DMS153 treated with DMSO at 0.1 percent for 48 hours (cell line): Measurements from ENCODE around the gene HPS4.
"Not testable (repeated sequence)": the region's sequence is repeated elsewhere in the genome, so short reads cannot be mapped to it uniquely, and the experiment has no call there.

ENCODE experiments used
- DNase-seq: peaks from one replicate; lab custom pipeline; 2025; ENCODE audit not compliant: unreplicated experiment; lab: John Stamatoyannopoulos, UW

The HPS4 gene

GRCh38 chr22:26483439-26484359 lies at the start of gene HPS4, which contains the start of gene SRRD:
Gene HPS4, minus strand, starts transcription at chr22:26483783. Its CDS starts 2,021 bp downstream, at chr22:26481762.
Gene SRRD, plus strand, starts transcription at chr22:26483877. Its CDS starts 14 bp downstream, at chr22:26483891.
- peak; percentile 82 for DNase-seq

- peak; percentile 9 for DNase-seq
Observed at GRCh38 chr22:26529345-26529744, 45.8 kb upstream of the HPS4 start.

- DNase-seq, result not testable (repeated sequence)
Observed at GRCh38 chr22:26528518-26528917, 44.9 kb upstream of the HPS4 start.

DNA sequence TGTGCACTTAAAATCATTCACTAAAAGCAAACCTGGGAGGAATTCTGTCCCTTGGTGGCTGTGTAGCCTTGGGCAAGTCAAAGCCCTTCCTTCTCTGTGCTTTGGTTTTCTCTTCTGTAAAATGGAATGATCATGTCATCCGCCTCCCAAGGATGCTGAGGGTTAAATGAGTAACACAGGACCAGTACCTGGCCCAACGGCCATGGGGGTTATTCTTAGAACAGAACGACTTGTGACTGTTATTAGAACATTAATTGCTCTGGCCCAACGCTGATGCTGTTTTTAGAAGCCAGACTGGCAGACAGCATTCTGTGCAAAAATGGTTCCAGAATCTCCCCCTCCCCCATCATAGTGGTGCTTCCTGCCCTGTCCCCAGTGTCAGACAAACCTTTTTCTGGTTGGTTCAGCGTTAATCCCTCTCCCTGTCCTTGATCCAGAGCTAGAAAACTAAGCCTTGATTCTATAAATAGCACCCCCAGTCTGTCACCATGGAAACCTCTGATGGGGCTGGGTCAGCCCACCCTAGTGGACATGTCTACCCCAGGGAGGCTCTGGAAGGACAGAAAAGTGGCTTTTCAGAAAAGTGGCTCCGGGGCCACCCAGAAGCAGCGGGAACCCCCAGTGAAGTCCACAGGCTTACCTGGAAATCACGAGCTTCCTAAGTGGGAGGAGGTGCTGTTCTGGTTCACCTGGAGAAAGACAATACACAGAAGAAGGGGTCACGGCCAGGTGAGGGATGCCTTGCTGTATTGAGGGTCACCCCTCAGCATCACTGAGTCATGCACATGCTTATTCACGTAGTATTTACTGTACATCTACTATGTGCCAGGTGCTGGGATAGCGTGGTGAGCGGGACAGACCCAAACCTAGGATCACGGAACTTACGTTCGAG lies 44.2 kb upstream of the HPS4 start:
- DNase-seq, result no peak

DNA sequence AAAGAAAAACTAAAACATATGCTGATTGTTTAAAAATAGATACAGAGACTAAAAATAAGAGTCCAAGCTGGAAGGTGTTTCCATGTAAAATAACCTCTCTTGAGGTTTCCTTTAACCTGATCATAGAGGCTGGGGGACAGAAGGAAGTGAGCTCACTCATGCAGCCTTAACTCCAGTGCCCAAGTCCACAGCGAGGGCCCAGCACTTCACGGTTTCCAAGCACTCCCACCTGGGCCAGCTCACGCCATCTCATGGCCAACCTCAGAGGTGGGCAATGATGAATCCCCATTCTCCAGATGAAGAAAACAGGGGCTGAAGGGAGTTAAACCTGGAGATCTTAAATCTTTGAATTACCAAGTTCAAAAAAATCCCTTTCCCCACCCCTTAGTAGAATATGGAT lies 43.6 kb upstream of the HPS4 start:
- no peak for DNase-seq

DNA sequence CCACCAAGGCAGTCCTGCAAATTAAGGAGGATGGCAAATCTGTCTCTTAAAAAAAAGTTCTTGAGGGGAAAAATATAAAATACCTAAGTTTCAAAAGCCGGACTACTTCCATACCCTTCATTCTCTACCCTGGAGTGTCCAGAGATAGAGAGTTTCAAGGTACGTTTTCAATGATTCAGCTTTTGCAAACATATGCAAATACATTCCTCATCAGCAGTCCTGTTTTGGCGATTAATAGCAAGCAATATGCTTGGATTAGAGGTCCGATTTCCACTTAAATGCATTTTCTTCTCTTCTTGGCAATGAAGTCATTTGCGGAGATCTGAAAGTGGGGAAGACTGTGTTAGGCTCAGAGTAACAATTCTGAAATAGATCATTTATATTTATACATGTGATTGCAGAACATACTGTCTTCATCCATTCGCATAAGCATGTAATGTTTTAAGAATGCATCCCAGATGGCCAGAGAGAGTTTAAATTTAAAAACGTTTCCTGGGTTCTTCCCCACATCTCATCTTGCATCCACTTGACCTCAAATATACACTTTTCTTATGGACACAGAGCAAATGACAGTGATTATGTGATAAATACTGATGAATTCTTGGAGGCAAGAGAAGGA lies 42.5 kb upstream of the HPS4 start:
- DNase-seq, result no peak

- no peak for DNase-seq
Observed at GRCh38 chr22:26524870-26525269, 41.3 kb upstream of the HPS4 start.

- DNase-seq, result no peak
Observed at GRCh38 chr22:26522592-26522991, 39.0 kb upstream of the HPS4 start.

DNA sequence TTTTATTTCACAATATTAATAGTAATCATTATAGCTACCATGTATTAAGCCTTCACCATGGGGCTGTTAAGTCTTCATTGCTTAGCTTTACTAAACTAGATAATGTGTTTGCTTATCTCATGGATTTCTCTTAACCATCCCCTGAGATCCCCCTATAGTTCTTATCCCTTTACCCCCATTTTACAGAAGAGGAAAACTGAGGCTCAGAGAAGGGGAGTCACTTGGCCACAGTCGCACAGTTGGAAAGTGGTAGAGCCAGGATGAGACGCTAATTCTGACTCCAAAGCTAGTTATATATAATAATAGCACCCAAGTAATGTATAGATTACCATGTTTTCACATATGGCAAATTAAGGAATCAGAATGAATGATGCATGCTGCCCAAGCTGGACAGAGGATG lies 38.4 kb upstream of the HPS4 start:
- no peak for DNase-seq

GRCh38 chr22:26517429-26517828 lies 33.8 kb upstream of the HPS4 start:
- DNase-seq, result no peak

GRCh38 chr22:26516503-26516902 lies 32.9 kb upstream of the HPS4 start:
- no peak for DNase-seq

- DNase-seq, result no peak
Observed at GRCh38 chr22:26515931-26516330, 32.3 kb upstream of the HPS4 start.

DNA sequence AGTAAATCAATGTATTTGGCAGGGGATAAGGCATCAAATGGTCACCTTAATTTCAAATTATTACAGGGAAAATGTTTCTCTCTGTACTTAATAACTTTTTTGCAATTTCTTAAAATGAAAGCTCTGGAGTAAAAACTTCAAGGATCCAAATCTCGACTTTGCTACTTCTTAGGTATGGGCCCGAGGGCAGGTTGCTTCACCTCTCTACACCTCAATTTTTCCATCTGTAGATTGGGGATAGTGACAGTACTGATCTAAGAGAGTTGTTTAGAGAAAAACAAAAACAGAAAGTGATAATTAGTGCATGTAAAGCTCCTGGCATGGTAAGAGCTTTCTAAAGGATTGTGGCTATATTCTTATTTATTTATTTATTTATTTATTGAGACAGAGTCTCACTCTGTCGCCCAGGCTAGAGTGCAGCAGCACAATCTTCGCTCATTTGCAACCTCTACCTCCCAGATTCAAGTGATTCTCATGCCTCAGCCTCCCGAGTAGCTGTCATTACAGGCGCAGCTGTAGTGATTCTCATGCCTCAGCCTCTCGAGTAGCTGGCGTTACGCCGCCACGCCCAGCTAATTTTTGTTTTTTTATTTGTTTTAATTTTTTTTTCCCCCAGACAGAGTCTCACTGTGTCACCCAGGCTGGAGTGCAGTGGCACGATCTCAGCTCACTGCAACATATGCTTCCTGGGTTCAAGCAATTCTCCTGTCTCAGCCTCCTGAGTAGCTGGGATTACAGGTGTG lies 31.0 kb upstream of the HPS4 start:
- no peak for DNase-seq

GRCh38 chr22:26513838-26514237 lies 30.3 kb upstream of the HPS4 start:
- no peak for DNase-seq

DNA sequence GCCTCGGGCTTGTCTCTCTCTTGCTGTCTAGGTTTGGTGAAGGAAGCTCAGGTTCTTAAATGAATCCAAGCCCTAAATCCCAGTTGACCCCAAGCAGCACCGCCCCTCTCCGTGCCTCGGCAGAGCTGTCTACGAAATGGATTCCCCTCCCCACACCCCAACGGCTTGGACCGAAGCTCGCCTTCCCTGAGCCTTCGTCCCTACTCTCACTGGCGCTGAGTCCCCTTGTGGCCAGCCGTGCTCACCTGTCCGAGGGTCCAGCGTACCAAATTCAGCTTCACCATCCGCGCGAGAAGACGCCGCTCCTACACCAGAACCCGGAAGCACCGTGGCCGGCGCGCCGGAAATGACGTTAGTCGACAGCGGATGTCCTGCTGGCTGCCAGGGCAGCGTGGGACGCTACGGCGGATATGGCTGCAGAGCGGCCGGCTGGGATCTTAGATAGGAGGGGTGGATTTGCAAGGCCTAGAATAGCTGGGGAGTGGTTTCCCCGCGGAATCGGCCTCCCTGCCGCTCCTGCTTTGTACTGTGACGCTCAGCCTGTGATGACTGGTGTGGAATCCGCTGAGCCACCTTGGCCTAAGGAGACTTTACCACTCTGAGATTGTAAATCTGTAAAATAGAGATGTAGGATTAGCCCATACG lies 28.7 kb upstream of the HPS4 start, which contains the start of gene TFIP11:
Gene TFIP11 (minus strand): TSS at position 325 of the 645 bp plus-strand sequence. CDS start 2,201 bp downstream, outside the sequence.
- DNase-seq, result peak; percentile 80

DNA sequence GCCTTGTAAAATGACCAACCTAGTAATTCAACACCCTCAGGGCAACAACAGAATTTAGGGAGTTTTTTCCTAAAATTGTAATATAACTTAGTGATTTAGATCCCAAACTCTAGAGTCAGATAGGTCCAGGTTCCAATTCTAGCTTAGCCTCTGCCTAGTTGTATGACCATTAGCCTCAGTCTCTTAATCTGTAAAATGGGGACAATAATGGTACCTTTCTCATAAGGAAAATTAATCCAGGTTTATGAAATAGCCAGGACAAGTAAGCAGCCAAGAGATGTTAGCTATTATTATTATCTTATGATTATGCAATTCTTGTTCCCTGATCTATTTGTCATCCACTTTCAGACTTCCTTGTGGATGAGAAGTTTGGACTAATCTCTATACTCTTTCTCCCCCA lies 24.6 kb upstream of the HPS4 start:
- DNase-seq, result no peak

GRCh38 chr22:26503758-26504157 lies 20.2 kb upstream of the HPS4 start:
- DNase-seq, result no peak

DNA sequence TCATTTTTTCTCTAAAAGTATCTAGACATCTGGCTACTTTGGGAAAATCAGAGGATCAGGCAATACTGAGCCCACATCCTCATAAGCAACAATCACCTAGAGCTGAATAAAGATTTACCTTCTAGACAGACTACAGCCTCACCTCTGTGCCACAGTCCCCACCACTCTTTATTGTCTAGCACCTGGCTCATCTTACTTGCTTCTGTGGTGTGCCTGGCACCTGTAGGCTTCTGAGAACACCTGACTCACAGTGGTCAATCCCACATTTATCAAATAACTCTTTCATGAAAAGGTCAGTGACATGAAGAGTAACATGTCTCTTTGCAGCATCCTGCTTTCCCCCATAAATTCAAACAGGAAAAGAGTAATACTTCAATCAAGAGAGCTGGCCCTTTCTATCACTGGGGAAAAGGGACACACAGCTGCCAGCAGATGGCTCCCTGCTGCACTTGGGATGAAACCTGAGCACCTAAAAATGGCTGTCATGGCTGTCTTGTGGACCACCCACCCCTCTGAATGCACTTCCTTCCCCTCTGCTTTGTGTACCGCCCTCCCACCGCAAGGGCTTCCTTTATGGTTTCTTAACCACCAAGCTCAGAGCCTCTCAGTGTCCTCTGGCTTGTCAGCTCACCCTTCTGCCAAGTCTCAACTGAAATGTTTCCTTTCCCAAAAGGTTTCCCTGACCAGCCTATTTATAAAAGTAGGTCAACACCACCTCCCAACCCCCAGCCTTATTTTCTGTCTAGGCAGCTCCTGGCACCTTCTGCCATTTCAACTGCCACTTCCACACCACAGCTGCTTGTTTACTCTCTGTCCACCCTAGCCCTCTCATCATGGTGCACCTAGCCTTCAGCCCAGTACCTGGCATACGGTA lies 19.3 kb upstream of the HPS4 start:
- peak; percentile 2 for DNase-seq

- DNase-seq, result no peak
Observed at GRCh38 chr22:26501996-26502395, 18.4 kb upstream of the HPS4 start.
